ENCODE results near the gene KRT8. TPM values are rescaled to one million over a fixed set of nuclear protein-coding genes. Genes with fewer than 3 reads are reported as not detected.

The KRT8 gene
- total RNA-seq, 1 experiment from 2014 or later = 1,655 TPM

GRCh38 chr12:52946797-52947547 is 42.1 kb upstream of the KRT8 start:
- Histone ChIP-seq H3K4me2 (ENCODE audit: low read length) (peak overlapping the region; percentile 86), H3K4me3 (replicated peaks in 1 of 2; ENCODE audit: low read depth in 1 of 2, low read length in 2 of 2) (peak overlapping the region in 1 of 2 experiments; percentile 49; a peak in 3 of 4 replicates), H3K9me3 (ENCODE audit: control insufficient read depth in 1 of 2, insufficient read depth in 1 of 2, low read depth in 1 of 2, low read length in 2 of 2) (no peaks in the 10 kb centered on the region), H2AFZ (ENCODE audit: low read depth, low read length, poor library complexity, severe bottlenecking) (no peak overlapping the region), H3K9me2 (ENCODE audit: insufficient read depth) (no peaks in the 10 kb centered on the region), H3K9ac (ENCODE audit: low read length) (peak overlapping the region; percentile 94), H3K27me3 (ENCODE audit: insufficient read depth, low read length) (no peaks in the 10 kb centered on the region), H3K36me3 (ENCODE audit: control insufficient read depth in 1 of 2, insufficient read depth in 2 of 2, low read length in 2 of 2) (peaks cover 16 to 24% of the 10 kb centered on the region in 2 experiments; a peak in 3 of 4 replicates), H3K27ac (ENCODE audit: low read depth, low read length) (peak overlapping the region; percentile 78), H3K4me1 (ENCODE audit: control insufficient read depth in 1 of 2, insufficient read depth in 2 of 2, low read length in 2 of 2) (peaks cover 81 to 90% of the 10 kb centered on the region in 2 experiments), H3K79me2 (ENCODE audit: insufficient read depth, low read length) (peaks cover 56% of the 10 kb centered on the region), H4K20me1 (ENCODE audit: insufficient read depth) (peaks cover 14% of the 10 kb centered on the region; the same call in 1 of the 2 replicates)
- intact Hi-C loops (cut with micrococcal nuclease) = loop anchor here (1.0 kb wide), 1 partner anchor 42 kb away; the partner anchor contains the start of gene KRT8
- CTCF ChIA-PET = interaction anchor here (1.4 to 2.3 kb wide), 2 partner anchors 34 to 42 kb away, joined by 4 to 11 read pairs; partner anchors contain the start of gene KRT8
- no TSS peak for BruUV-seq (replicated peaks)
- POLR2A ChIA-PET = interaction anchor here (0.7 to 13.7 kb wide), 8 partner anchors 7 to 44 kb away, joined by 3 to 379 read pairs (median 12); partner anchors contain the start of gene KRT8
- ATAC-seq (no peak), DNase-seq (ENCODE audit: low read depth, low spot score) (no peak)
- no peak for TF ChIP-seq EGR1 (IDR thresholded peaks at IDR 0.05; ENCODE audit: low read depth)
- RAD21 ChIA-PET (ENCODE audit: low non-redundant PET in 1 of 2, low total read pairs in 2 of 2, uncharacterized antibody in 2 of 2, unreplicated experiment in 2 of 2) = interaction anchor here in 1 of 2 experiments (2.6 kb wide), 1 partner anchor 21 kb away, joined by 12 read pairs; no protein-coding TSS in a partner anchor

GRCh38 chr12:52946334-52946733 is 41.5 kb upstream of the KRT8 start:
- no peak for DNase-seq (ENCODE audit: low read depth, low spot score)
- no peak for ATAC-seq
- Histone ChIP-seq H3K27ac (ENCODE audit: low read depth, low read length) (peak overlapping the region; percentile 78), H4K20me1 (ENCODE audit: insufficient read depth) (peaks cover 14% of the 10 kb centered on the region; the same call in 1 of the 2 replicates), H3K9ac (ENCODE audit: low read length) (peak overlapping the region; percentile 94), H3K36me3 (ENCODE audit: control insufficient read depth in 1 of 2, insufficient read depth in 2 of 2, low read length in 2 of 2) (peaks cover 11 to 18% of the 10 kb centered on the region in 2 experiments; a peak in 2 of 4 replicates), H3K4me1 (ENCODE audit: control insufficient read depth in 1 of 2, insufficient read depth in 2 of 2, low read length in 2 of 2) (peaks cover 79 to 89% of the 10 kb centered on the region in 2 experiments), H3K79me2 (ENCODE audit: insufficient read depth, low read length) (peaks cover 50% of the 10 kb centered on the region), H3K4me2 (ENCODE audit: low read length) (peak overlapping the region; percentile 86), H3K4me3 (replicated peaks in 1 of 2; ENCODE audit: low read depth in 1 of 2, low read length in 2 of 2) (peak overlapping the region; percentile 11 to 49; a peak in 3 of 4 replicates), H3K27me3 (ENCODE audit: insufficient read depth, low read length) (no peaks in the 10 kb centered on the region), H3K9me3 (ENCODE audit: control insufficient read depth in 1 of 2, insufficient read depth in 1 of 2, low read depth in 1 of 2, low read length in 2 of 2) (no peaks in the 10 kb centered on the region), H2AFZ (ENCODE audit: low read depth, low read length, poor library complexity, severe bottlenecking) (no peak overlapping the region), H3K9me2 (ENCODE audit: insufficient read depth) (no peaks in the 10 kb centered on the region)
- POLR2A ChIA-PET = interaction anchor here (0.7 to 13.7 kb wide), 9 partner anchors 10 to 60 kb away, joined by 3 to 379 read pairs (median 6); partner anchors contain the start of genes EIF4B and KRT8
- CTCF ChIA-PET = interaction anchor here (1.1 to 2.3 kb wide), 3 partner anchors 10 to 42 kb away, joined by 4 to 11 read pairs (median 4); partner anchors contain the start of gene KRT8
- no TSS peak for BruUV-seq (replicated peaks)
- intact Hi-C loops (cut with micrococcal nuclease) = loop anchor here (1.0 kb wide), 1 partner anchor 41 kb away; the partner anchor contains the start of gene KRT8
- TF ChIP-seq SRF (IDR thresholded peaks at IDR 0.05; ENCODE audit: low read depth) (no peak), CTCF (IDR thresholded peaks at IDR 0.05 in 2 of 3, conservative IDR thresholded peaks at IDR 0.05 in 1 of 3; ENCODE audit: borderline replicate concordance in 1 of 3, insufficient read depth in 1 of 3, low read depth in 2 of 3, low read length in 2 of 3) (no peak), ZBTB33 (IDR thresholded peaks at IDR 0.05; ENCODE audit: extremely low read depth, insufficient replicate concordance, low read length) (no peak), SIN3A (IDR thresholded peaks at IDR 0.05; ENCODE audit: low read depth) (no peak), ZFX (IDR thresholded peaks at IDR 0.05) (no peak), SP1 (IDR thresholded peaks at IDR 0.05; ENCODE audit: low read depth) (no peak)
- RAD21 ChIA-PET (ENCODE audit: low non-redundant PET in 1 of 2, low total read pairs in 2 of 2, uncharacterized antibody in 2 of 2, unreplicated experiment in 2 of 2) = interaction anchor here (0.8 to 2.6 kb wide), 6 partner anchors 20 to 62 kb away, joined by 3 to 12 read pairs (median 5); partner anchors contain the start of gene KRT8 (in 1 of the 2)
